ENCODE data around the gene IP6K3.

The IP6K3 gene

GRCh38 chr6:33756211-33756954 is 9.7 kb upstream of the IP6K3 start:
- no peaks in the 10 kb centered on the region for H3K36me3 ChIP-seq (ENCODE audit: control insufficient read depth, insufficient read depth, low read length)
- no peak overlapping the region for H2AFZ ChIP-seq
- H3K4me3 ChIP-seq (ENCODE audit: low read depth, low read length), result no peak overlapping the region
- no peak overlapping the region for H3K4me2 ChIP-seq (ENCODE audit: low read length)
- no peak overlapping the region for H3K9ac ChIP-seq
- no peak for TF ChIP-seq CTCF (IDR thresholded peaks at IDR 0.05)
- H3K4me1 ChIP-seq, result no peaks in the 10 kb centered on the region
- no peaks in the 10 kb centered on the region for H3K9me3 ChIP-seq (ENCODE audit: control insufficient read depth, low read length)
- H3K27ac ChIP-seq, result no peak overlapping the region
- no peaks in the 10 kb centered on the region for H3K79me2 ChIP-seq
- H3K27me3 ChIP-seq (ENCODE audit: control insufficient read depth, insufficient read depth, low read length), result no peaks in the 10 kb centered on the region

GRCh38 chr6:33755070-33755869 is 8.6 kb upstream of the IP6K3 start:
- Histone ChIP-seq H3K27ac (no peak overlapping the region), H2AFZ (no peak overlapping the region), H3K4me1 (no peaks in the 10 kb centered on the region), H3K9ac (no peak overlapping the region), H3K9me3 (ENCODE audit: control insufficient read depth, low read length) (no peaks in the 10 kb centered on the region), H3K4me2 (ENCODE audit: low read length) (no peak overlapping the region), H3K36me3 (ENCODE audit: control insufficient read depth, insufficient read depth, low read length) (no peaks in the 10 kb centered on the region), H3K79me2 (no peaks in the 10 kb centered on the region), H3K4me3 (ENCODE audit: low read depth, low read length) (no peak overlapping the region), H3K27me3 (ENCODE audit: control insufficient read depth, insufficient read depth, low read length) (no peaks in the 10 kb centered on the region)
- TF ChIP-seq CTCF (IDR thresholded peaks at IDR 0.05), result no peak

GRCh38 chr6:33754222-33754621 is 7.5 kb upstream of the IP6K3 start:
- Histone ChIP-seq H3K4me2 (ENCODE audit: low read length) (no peak overlapping the region), H3K27me3 (ENCODE audit: control insufficient read depth, insufficient read depth, low read length) (no peaks in the 10 kb centered on the region), H3K27ac (no peak overlapping the region), H3K79me2 (no peaks in the 10 kb centered on the region), H3K4me3 (ENCODE audit: low read depth, low read length) (no peak overlapping the region), H3K36me3 (ENCODE audit: control insufficient read depth, insufficient read depth, low read length) (no peaks in the 10 kb centered on the region), H3K9ac (no peak overlapping the region), H3K9me3 (ENCODE audit: control insufficient read depth, low read length) (no peaks in the 10 kb centered on the region), H3K4me1 (no peaks in the 10 kb centered on the region), H2AFZ (no peak overlapping the region)
- TF ChIP-seq CTCF (IDR thresholded peaks at IDR 0.05), result no peak

GRCh38 chr6:33752646-33753015 is 5.9 kb upstream of the IP6K3 start:
- H2AFZ ChIP-seq, result no peak overlapping the region
- H3K9ac ChIP-seq, result no peak overlapping the region
- H3K27ac ChIP-seq, result no peak overlapping the region
- no peak overlapping the region for H3K4me2 ChIP-seq (ENCODE audit: low read length)
- H3K36me3 ChIP-seq (ENCODE audit: control insufficient read depth, insufficient read depth, low read length), result no peaks in the 10 kb centered on the region
- no peaks in the 10 kb centered on the region for H3K27me3 ChIP-seq (ENCODE audit: control insufficient read depth, insufficient read depth, low read length)
- no peak overlapping the region for H3K4me3 ChIP-seq (ENCODE audit: low read depth, low read length)
- no peaks in the 10 kb centered on the region for H3K79me2 ChIP-seq
- no peaks in the 10 kb centered on the region for H3K4me1 ChIP-seq
- no peak for TF ChIP-seq CTCF (IDR thresholded peaks at IDR 0.05)
- H3K9me3 ChIP-seq (ENCODE audit: control insufficient read depth, low read length), result no peaks in the 10 kb centered on the region

All from parathyroid adenoma (tissue), 2 donors.